Sigmoid colon (tissue), 7 donors: Measurements from ENCODE around the gene C2CD4A. TPM values are rescaled to one million over a fixed set of nuclear protein-coding genes. Genes with fewer than 3 reads are reported as not detected.

Experiments
- DNase-seq: peaks from one replicate; pipeline ENCODE4 v3.0.0-alpha.2; 2019
- H3K27ac ChIP-seq, 4 donors: fragments of 200-600 bp; sonication (generic); one replicate each; pipeline ENCODE4 v1.5.1; 2016 to 2019; ENCODE audit warnings: mild to moderate bottlenecking in 1 of 4
- H3K27me3 ChIP-seq, 3 donors: fragments of 200-600 bp; sonication (generic); one replicate each; pipeline ENCODE4 v1.5.1; 2019; ENCODE audit warnings: mild to moderate bottlenecking in 1 of 3
- H3K36me3 ChIP-seq, 4 donors: fragments of 200-600 bp; sonication (generic); one replicate each; pipeline ENCODE4 v1.5.1; 2016 to 2019
- H3K4me1 ChIP-seq, 4 donors: fragments of 200-600 bp; sonication (generic); one replicate each; pipeline ENCODE4 v1.5.1; 2017 to 2019
- H3K4me3 ChIP-seq, 4 donors: fragments of 200-600 bp; sonication (generic); one replicate each; pipeline ENCODE4 v1.5.1; 2017 to 2019; ENCODE audit warnings: mild to moderate bottlenecking in 2 of 4, moderate library complexity in 1 of 4
- H3K9me3 ChIP-seq, 4 donors: fragments of 200-600 bp in 3 of 4; sonication (generic) in 3 of 4; one replicate each; pipeline versions ENCODE4 v1.5.1 to v1.6.1; 2013 to 2019
- EP300 ChIP-seq, 4 donors: sonication (generic); formaldehyde crosslinking; IDR thresholded peaks; one replicate each; pipeline ENCODE4 v1.6.1; 2017; ENCODE audit warnings: antibody characterized with exemption in 4 of 4
- POLR2A ChIP-seq, 2 donors: fragments of 450-650 bp; IDR thresholded peaks; one replicate each; pipeline ENCODE4 v1.6.1; 2016; ENCODE audit warnings: antibody characterized with exemption in 2 of 2, mild to moderate bottlenecking in 2 of 2, moderate library complexity in 2 of 2
- POLR2AphosphoS5 ChIP-seq, 4 donors: sonication (generic); formaldehyde crosslinking; IDR thresholded peaks; one replicate each; pipeline ENCODE4 v1.6.1; 2017; ENCODE audit warnings: antibody characterized with exemption in 4 of 4
- WGBS, 2 donors: extraction: QIAGEN DNeasy Blood & Tissue Kit; methylation state at CpG; one replicate each; pipeline ENCODE4 v1.1.7; 2013; 5-methylcytosine and 5-hydroxymethylcytosine counted together
- intact Hi-C: fragments of 100-400 bp; cut with DNase I; formaldehyde crosslinking; loops from one replicate; pipeline ENCODE4 v1.15.1; 2023
- polyA plus RNA-seq, 3 donors: library from polyadenylated mRNA; stranded (reverse); fragments of 200-250 nt; gene quantifications; one replicate each; pipeline ENCODE4 v1.2.3, GENCODE V29; 2013
- total RNA-seq, 4 donors: library from RNA; depleted of rRNA; stranded (reverse); fragments of >200 nt; gene quantifications; one replicate each; pipeline ENCODE4 v1.1.0, GENCODE V29; 2016
- TF ChIP-seq, protein P1 (sequence below), 4 experiments: fragments of 450-650 bp in 3 of 4; fragments of 200-600 bp in 1 of 4; IDR thresholded peaks; one replicate each; pipeline ENCODE4 v1.5.1; 2016 to 2019; ENCODE audit warnings: antibody characterized with exemption in 4 of 4, mild to moderate bottlenecking in 3 of 4, moderate library complexity in 2 of 4
- donor health status: healthy with polysubstance abuse.
- donor health status: Bipolar disorder and iron deficiency.
- donor health status: healthy.

Gene C2CD4A
- total and polyA plus RNA-seq, 7 donors = under 0.01 to 2.2 (median 0.25) TPM; not detected in 3

DNA sequence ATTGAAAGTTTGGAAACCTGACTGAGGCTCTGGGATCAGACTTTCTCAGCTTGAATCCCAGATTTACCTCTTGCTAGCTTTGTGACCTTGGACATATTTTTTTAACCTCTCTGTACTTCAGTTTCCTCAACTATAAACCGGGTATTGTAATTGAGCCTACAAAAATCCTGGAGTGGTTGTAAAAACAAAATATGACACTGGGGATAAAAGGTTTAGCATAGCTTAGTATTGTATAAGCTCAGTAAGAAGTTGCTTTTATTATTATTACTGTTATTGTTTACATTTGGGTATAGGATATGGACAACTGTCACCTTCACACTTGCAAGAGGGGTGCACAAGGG lies 21.5 kb downstream of the C2CD4A start:
- Histone ChIP-seq H3K4me1 (no peaks in the 10 kb centered on the region), H3K9me3 (no peaks in the 10 kb centered on the region), H3K4me3 (no peak overlapping the region), H3K27me3 (no peaks in the 10 kb centered on the region), H3K27ac (no peak overlapping the region), H3K36me3 (no peaks in the 10 kb centered on the region)
- DNase-seq = no peak
- intact Hi-C loops = no loop called here
- WGBS, 2 donors = 8 to 55% methylated on average over 1 of the region's 1 CpG
- TF ChIP-seq EP300 (IDR thresholded peaks at IDR 0.05) = no peak
- TF ChIP-seq POLR2A (IDR thresholded peaks at IDR 0.05) = no peak
- TF ChIP-seq, protein P1, sequence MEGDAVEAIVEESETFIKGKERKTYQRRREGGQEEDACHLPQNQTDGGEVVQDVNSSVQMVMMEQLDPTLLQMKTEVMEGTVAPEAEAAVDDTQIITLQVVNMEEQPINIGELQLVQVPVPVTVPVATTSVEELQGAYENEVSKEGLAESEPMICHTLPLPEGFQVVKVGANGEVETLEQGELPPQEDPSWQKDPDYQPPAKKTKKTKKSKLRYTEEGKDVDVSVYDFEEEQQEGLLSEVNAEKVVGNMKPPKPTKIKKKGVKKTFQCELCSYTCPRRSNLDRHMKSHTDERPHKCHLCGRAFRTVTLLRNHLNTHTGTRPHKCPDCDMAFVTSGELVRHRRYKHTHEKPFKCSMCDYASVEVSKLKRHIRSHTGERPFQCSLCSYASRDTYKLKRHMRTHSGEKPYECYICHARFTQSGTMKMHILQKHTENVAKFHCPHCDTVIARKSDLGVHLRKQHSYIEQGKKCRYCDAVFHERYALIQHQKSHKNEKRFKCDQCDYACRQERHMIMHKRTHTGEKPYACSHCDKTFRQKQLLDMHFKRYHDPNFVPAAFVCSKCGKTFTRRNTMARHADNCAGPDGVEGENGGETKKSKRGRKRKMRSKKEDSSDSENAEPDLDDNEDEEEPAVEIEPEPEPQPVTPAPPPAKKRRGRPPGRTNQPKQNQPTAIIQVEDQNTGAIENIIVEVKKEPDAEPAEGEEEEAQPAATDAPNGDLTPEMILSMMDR (IDR thresholded peaks at IDR 0.05) = no peak
- no peak for TF ChIP-seq POLR2AphosphoS5 (IDR thresholded peaks at IDR 0.05)

DNA sequence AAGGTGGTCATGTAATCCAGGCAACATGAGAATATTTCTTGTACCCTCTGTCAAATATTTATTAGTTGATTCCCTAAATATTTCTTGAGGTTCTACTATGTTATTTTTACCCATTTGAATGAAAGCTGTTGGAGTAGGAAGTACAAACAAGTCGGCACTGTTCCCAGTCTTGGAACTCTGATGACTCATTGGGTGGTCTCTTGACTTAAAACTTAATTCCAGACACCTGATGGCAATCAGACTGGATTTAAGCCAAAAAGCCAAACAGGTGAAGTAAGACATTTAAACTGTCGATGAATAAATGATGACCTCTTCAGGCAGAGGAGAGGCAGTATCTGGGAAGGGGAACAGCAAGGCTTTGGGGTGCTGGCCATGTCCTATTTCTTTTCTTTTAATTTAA lies 22.8 kb downstream of the C2CD4A start:
- Histone ChIP-seq H3K27me3 (no peaks in the 10 kb centered on the region), H3K36me3 (no peaks in the 10 kb centered on the region), H3K9me3 (no peaks in the 10 kb centered on the region), H3K4me3 (no peak overlapping the region), H3K4me1 (no peaks in the 10 kb centered on the region), H3K27ac (no peak overlapping the region)
- intact Hi-C loops = no loop called here
- 24 to 69% methylated on average over 2 of the region's 2 CpGs for WGBS, 2 donors
- TF ChIP-seq POLR2AphosphoS5 (IDR thresholded peaks at IDR 0.05) = no peak
- no peak for DNase-seq

DNA sequence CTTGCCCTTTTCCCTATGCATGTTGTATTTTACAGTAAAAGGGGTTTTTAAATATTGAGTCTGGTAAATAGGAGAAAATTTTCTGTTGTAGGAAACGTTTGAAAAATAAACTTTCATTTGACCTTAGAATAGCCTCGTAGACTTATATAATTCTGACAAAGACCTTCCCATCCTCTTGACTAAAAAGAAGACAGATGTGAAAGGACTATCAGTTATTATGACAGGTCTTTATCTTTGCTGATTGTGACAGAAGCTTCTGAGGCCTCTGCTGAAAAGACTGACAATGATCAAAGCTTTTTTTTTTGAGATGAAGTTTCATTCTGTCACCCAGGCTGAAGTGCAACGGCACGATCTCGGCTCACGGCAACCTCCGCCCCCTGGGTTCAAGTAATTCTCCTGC lies 24.2 kb downstream of the C2CD4A start:
- Histone ChIP-seq H3K27ac (no peak overlapping the region), H3K27me3 (no peaks in the 10 kb centered on the region), H3K4me1 (no peaks in the 10 kb centered on the region), H3K4me3 (no peak overlapping the region), H3K9me3 (no peaks in the 10 kb centered on the region), H3K36me3 (no peaks in the 10 kb centered on the region)
- intact Hi-C loops = no loop called here
- TF ChIP-seq POLR2A (IDR thresholded peaks at IDR 0.05) (no peak), POLR2AphosphoS5 (IDR thresholded peaks at IDR 0.05) (no peak), EP300 (IDR thresholded peaks at IDR 0.05) (no peak)
- TF ChIP-seq, protein P1 (IDR thresholded peaks at IDR 0.05) = no peak
- WGBS, 2 donors = 87 to 89% methylated on average over 7 of the region's 7 CpGs
- no peak for DNase-seq

DNA sequence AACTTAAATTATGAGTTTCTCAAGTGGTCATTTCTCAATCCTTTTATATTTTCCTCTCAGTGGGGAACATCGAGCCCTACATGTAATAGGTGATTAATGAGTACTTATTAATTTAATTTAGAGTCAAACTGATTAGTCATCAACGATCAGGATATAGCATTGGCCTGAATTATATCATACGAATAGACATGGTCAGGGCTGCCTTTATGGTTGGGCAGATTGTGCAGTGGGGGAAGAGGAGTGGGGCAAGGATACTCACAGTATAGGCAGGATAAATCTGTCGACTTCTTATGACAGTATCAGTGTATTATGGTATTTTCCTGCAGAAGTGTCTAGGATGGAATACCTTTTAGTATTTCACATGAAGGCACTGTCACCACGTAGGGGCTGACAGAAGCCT lies 27.0 kb downstream of the C2CD4A start:
- TF ChIP-seq EP300 (IDR thresholded peaks at IDR 0.05) (no peak), POLR2A (IDR thresholded peaks at IDR 0.05) (no peak), POLR2AphosphoS5 (IDR thresholded peaks at IDR 0.05) (no peak)
- TF ChIP-seq, protein P1 (IDR thresholded peaks at IDR 0.05) = no peak
- H3K4me1 ChIP-seq = peaks cover 0 to under 1% (median 0%) of the 10 kb centered on the region in 4 donors
- 86 to 90% methylated on average over 5 of the region's 5 CpGs for WGBS, 2 donors
- H3K27ac ChIP-seq = no peak overlapping the region
- H3K27me3 ChIP-seq = no peaks in the 10 kb centered on the region
- H3K36me3 ChIP-seq = no peaks in the 10 kb centered on the region
- intact Hi-C loops = no loop called here
- H3K4me3 ChIP-seq = no peak overlapping the region
- DNase-seq = no peak
- H3K9me3 ChIP-seq = no peaks in the 10 kb centered on the region

DNA sequence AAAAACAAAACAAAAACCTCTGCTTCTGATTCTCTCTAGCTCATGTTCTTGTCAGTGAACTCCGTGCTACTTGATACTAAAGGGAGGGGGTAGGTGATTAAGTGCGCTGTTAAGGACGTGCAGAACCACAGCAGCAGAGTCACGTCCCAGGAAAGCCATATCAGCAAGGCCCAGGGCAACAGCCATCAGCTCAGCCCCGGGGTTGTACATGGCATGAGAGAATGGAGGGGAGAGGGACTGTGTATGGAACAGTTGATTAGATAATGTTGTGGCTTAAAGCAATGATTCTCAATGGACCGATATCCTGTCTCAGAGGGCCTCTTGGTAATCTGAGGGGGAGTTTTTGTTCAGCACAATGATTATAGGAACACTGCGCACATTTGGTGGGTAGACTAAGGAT lies 27.6 kb downstream of the C2CD4A start:
- Histone ChIP-seq H3K36me3 (no peaks in the 10 kb centered on the region), H3K4me1 (peaks cover 0 to 6% (median 0%) of the 10 kb centered on the region in 4 donors), H3K9me3 (no peaks in the 10 kb centered on the region), H3K27me3 (no peaks in the 10 kb centered on the region), H3K27ac (no peak overlapping the region), H3K4me3 (no peak overlapping the region)
- 87 to 90% methylated on average over 7 of the region's 7 CpGs for WGBS, 2 donors
- intact Hi-C loops = no loop called here
- DNase-seq = no peak
- TF ChIP-seq POLR2A (IDR thresholded peaks at IDR 0.05) = no peak
- TF ChIP-seq, protein P1 (IDR thresholded peaks at IDR 0.05) = no peak
- no peak for TF ChIP-seq POLR2AphosphoS5 (IDR thresholded peaks at IDR 0.05)
- no peak for TF ChIP-seq EP300 (IDR thresholded peaks at IDR 0.05)
